Tibial nerve (tissue), 4 donors: ENCODE results near the gene NLRP14. TPM values are rescaled to one million over a fixed set of nuclear protein-coding genes. Genes with fewer than 3 reads are reported as not detected.
A peak's percentile ranks its signal among the peaks of the same experiment; 100 is the strongest.

Experiments used
- DNase-seq, 2 donors: peaks; one replicate each; pipeline ENCODE4 v3.0.0-alpha.2; 2019; ENCODE audit warnings: low spot score in 2 of 2
- H3K27ac ChIP-seq, 4 donors: fragments of 200-600 bp; sonication (generic) in 3 of 4; one replicate each; pipeline ENCODE4 v1.5.1; 2017 to 2019; ENCODE audit warnings: mild to moderate bottlenecking in 1 of 4
- H3K27me3 ChIP-seq, 2 donors: fragments of 200-600 bp; sonication (generic) in 1 of 2; one replicate each; pipeline versions ENCODE4 v1.5.1 to v1.6.0; 2017 to 2019
- H3K36me3 ChIP-seq, 3 donors: fragments of 200-600 bp; sonication (generic); one replicate each; pipeline ENCODE4 v1.5.1; 2018 to 2019
- H3K4me1 ChIP-seq, 4 donors: fragments of 200-600 bp; sonication (generic) in 3 of 4; one replicate each; pipeline ENCODE4 v1.5.1; 2017 to 2019
- H3K4me3 ChIP-seq, 4 donors: fragments of 200-600 bp; sonication (generic) in 3 of 4; one replicate each; pipeline ENCODE4 v1.5.1; 2017 to 2019; ENCODE audit warnings: mild to moderate bottlenecking in 1 of 4, moderate library complexity in 1 of 4
- H3K9me3 ChIP-seq, 4 donors: fragments of 200-600 bp; sonication (generic) in 3 of 4; one replicate each; pipeline ENCODE4 v1.5.1; 2017 to 2019
- EP300 ChIP-seq, 2 donors: sonication (generic); formaldehyde crosslinking; IDR thresholded peaks; one replicate each; pipeline ENCODE4 v1.6.1; 2017; ENCODE audit warnings: antibody characterized with exemption in 2 of 2, mild to moderate bottlenecking in 1 of 2
- POLR2A ChIP-seq, 2 donors: fragments of 450-650 bp; IDR thresholded peaks; one replicate each; pipeline ENCODE4 v1.6.1; 2017; ENCODE audit warnings: antibody characterized with exemption in 2 of 2, mild to moderate bottlenecking in 2 of 2, moderate library complexity in 2 of 2
- WGBS, 2 donors: methylation state at CpG; one replicate each; pipeline ENCODE4 v1.1.5; 2018; 5-methylcytosine and 5-hydroxymethylcytosine counted together
- total RNA-seq, 4 donors: library from RNA; depleted of rRNA; stranded (reverse); fragments of >200 nt; gene quantifications; one replicate each; pipeline ENCODE4 v1.1.0, GENCODE V29; 2016
- TF ChIP-seq, protein P1 (sequence below), 5 experiments: fragments of 200-600 bp in 3 of 5; fragments of 450-650 bp in 2 of 5; sonication (generic) in 3 of 5; IDR thresholded peaks; one replicate each; pipeline ENCODE4 v1.5.1; 2016 to 2019; ENCODE audit warnings: antibody characterized with exemption in 5 of 5, mild to moderate bottlenecking in 3 of 5, moderate library complexity in 2 of 5

Gene NLRP14, protein sequence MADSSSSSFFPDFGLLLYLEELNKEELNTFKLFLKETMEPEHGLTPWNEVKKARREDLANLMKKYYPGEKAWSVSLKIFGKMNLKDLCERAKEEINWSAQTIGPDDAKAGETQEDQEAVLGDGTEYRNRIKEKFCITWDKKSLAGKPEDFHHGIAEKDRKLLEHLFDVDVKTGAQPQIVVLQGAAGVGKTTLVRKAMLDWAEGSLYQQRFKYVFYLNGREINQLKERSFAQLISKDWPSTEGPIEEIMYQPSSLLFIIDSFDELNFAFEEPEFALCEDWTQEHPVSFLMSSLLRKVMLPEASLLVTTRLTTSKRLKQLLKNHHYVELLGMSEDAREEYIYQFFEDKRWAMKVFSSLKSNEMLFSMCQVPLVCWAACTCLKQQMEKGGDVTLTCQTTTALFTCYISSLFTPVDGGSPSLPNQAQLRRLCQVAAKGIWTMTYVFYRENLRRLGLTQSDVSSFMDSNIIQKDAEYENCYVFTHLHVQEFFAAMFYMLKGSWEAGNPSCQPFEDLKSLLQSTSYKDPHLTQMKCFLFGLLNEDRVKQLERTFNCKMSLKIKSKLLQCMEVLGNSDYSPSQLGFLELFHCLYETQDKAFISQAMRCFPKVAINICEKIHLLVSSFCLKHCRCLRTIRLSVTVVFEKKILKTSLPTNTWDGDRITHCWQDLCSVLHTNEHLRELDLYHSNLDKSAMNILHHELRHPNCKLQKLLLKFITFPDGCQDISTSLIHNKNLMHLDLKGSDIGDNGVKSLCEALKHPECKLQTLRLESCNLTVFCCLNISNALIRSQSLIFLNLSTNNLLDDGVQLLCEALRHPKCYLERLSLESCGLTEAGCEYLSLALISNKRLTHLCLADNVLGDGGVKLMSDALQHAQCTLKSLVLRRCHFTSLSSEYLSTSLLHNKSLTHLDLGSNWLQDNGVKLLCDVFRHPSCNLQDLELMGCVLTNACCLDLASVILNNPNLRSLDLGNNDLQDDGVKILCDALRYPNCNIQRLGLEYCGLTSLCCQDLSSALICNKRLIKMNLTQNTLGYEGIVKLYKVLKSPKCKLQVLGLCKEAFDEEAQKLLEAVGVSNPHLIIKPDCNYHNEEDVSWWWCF
- 1 to 10 TPM in 1 of 4 donors, under 1 TPM in 2, not detected in 1; 0.30 to 1.3 (median 0.59) TPM for total RNA-seq

DNA sequence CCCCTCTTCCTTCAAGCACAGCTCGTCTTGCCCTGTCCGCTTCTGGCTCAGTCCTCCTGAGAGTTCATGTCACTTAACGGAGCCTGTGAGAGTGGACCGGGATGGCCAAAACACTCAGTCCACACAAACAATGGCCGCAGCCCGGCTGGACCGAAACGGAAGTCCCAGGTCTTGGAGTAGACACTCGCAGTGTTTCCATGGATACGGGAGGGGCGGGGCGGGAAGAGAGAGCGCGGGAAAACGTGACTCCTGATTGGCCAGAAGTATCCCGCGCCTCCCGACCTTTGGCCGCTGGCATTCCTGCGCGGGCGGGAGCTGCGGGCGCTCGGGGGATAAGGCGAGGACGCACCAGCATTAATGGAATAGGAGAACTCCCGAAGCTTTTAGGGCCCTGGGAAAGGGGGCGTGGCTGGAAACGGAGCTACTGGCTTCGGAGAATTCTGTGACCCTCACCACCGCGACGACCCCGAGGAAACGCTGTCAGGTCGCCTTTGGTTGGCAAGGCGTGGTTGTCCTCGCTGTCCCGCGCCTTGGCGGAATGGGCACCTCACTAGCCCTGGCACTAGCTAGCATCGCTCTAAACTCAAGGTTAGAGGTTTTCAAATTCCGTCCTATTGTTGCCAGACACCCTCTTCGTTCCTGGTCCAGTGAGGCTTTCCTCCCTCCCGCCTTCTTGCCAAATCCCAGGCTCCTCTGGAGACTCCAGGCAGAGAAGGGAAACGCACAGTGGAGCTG, at the start of gene NLRP14, which contains the start of gene ZNF214:
Gene NLRP14, plus strand, starts transcription at position 297 of the 735 bp plus-strand sequence. CDS start 18,108 bp downstream, outside the sequence.
Gene ZNF214, minus strand, starts transcription at position 164 of the 735 bp plus-strand sequence. CDS start 17,511 bp downstream, outside the sequence.
- peaks cover 0 to 20% (median 11%) of the 10 kb centered on the region in 4 donors for H3K4me1 ChIP-seq
- WGBS, 2 donors: 1 to 2% methylated on average over 34 to 47 of the region's 47 CpGs
- H3K27me3 ChIP-seq: no peaks in the 10 kb centered on the region
- H3K27ac ChIP-seq: peak within 1 kb of the TSS; percentile 32 to 89 (median 82)
- no peaks in the 10 kb centered on the region for H3K9me3 ChIP-seq
- TF ChIP-seq POLR2A (IDR thresholded peaks at IDR 0.05) (no peak), EP300 (IDR thresholded peaks at IDR 0.05) (peak; percentile 10 to 66)
- DNase-seq: peak; percentile 95
- H3K36me3 ChIP-seq: no peaks in the 10 kb centered on the region
- peak within 1 kb of the TSS; percentile 40 to 78 (median 61) for H3K4me3 ChIP-seq

DNA sequence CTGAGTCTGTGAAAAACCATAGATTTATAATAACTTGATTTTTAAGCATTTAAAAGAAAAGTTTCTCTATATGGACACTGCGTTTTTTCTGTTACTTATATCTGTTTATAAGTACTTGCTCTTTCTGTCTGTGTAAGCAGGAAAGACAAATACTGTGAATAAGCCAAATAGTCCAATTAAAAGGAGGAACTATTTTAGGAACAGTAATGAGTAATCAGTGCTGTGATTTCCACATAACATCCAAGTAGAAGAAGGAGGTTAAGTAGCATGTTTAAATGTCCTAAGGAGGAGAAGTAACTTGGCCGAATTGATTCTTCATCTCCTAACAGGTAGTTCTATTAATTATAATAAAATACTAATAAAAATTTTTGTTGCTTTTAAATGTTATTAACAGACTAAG, 40.9 kb upstream of the NLRP14 start:
- Histone ChIP-seq H3K27ac (no peak overlapping the region), H3K4me1 (no peaks in the 10 kb centered on the region), H3K36me3 (no peaks in the 10 kb centered on the region), H3K4me3 (no peak overlapping the region), H3K9me3 (no peaks in the 10 kb centered on the region), H3K27me3 (no peaks in the 10 kb centered on the region)
- no peak for DNase-seq
- TF ChIP-seq POLR2A (IDR thresholded peaks at IDR 0.05): no peak
- TF ChIP-seq EP300 (IDR thresholded peaks at IDR 0.05): no peak
- TF ChIP-seq, protein P1, sequence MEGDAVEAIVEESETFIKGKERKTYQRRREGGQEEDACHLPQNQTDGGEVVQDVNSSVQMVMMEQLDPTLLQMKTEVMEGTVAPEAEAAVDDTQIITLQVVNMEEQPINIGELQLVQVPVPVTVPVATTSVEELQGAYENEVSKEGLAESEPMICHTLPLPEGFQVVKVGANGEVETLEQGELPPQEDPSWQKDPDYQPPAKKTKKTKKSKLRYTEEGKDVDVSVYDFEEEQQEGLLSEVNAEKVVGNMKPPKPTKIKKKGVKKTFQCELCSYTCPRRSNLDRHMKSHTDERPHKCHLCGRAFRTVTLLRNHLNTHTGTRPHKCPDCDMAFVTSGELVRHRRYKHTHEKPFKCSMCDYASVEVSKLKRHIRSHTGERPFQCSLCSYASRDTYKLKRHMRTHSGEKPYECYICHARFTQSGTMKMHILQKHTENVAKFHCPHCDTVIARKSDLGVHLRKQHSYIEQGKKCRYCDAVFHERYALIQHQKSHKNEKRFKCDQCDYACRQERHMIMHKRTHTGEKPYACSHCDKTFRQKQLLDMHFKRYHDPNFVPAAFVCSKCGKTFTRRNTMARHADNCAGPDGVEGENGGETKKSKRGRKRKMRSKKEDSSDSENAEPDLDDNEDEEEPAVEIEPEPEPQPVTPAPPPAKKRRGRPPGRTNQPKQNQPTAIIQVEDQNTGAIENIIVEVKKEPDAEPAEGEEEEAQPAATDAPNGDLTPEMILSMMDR (IDR thresholded peaks at IDR 0.05): no peak
- WGBS, 2 donors: 81 to 88% methylated on average over 2 of the region's 2 CpGs

DNA sequence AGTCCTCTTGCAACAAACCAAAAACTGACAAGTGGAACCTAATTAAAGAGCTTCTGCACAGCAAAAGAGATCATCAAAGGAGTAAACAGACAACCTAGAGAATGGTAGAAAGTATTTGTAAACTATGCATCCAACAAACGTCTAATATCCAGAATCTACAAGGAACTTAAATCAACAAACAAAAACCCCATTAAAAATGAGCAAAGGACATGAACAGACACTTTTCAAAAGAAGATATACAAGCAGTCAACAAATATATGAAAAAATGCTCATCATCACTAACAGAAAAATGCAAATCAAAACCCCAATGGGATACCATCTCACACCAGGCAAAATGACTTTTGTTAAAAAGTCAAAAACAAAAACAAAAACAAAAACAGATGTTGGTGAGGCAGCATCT, 33.8 kb upstream of the NLRP14 start:
- no peaks in the 10 kb centered on the region for H3K9me3 ChIP-seq
- 48 to 70% methylated on average over 1 of the region's 1 CpG for WGBS, 2 donors
- TF ChIP-seq EP300 (IDR thresholded peaks at IDR 0.05) (no peak), POLR2A (IDR thresholded peaks at IDR 0.05) (no peak)
- TF ChIP-seq, protein P1 (IDR thresholded peaks at IDR 0.05): no peak
- no peak for DNase-seq
- no peaks in the 10 kb centered on the region for H3K36me3 ChIP-seq
- H3K27ac ChIP-seq: no peak overlapping the region
- H3K4me1 ChIP-seq: no peaks in the 10 kb centered on the region
- no peak overlapping the region for H3K4me3 ChIP-seq
- no peaks in the 10 kb centered on the region for H3K27me3 ChIP-seq

DNA sequence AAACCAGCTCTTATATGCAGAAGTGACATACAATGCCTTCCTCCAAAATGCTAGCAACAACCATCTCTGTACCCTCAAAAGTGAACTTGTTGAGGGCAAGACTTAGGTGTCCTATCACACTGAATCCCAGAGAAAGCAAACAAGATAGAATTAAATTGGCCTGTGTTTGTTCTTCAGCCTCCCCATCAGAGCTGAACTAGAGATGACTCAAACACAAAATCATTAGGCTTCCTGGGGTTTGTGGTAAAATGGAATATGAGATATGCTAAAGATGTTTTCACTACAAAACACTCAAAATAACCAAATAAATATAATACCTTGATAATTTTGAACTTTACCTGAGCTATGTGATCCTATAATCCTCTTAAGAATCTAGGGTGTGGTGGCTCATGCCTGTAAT, 31.8 kb upstream of the NLRP14 start:
- TF ChIP-seq EP300 (IDR thresholded peaks at IDR 0.05) (no peak), POLR2A (IDR thresholded peaks at IDR 0.05) (no peak)
- TF ChIP-seq, protein P1 (IDR thresholded peaks at IDR 0.05): no peak
- Histone ChIP-seq H3K9me3 (no peaks in the 10 kb centered on the region), H3K4me1 (no peaks in the 10 kb centered on the region), H3K27me3 (no peaks in the 10 kb centered on the region), H3K36me3 (no peaks in the 10 kb centered on the region), H3K27ac (no peak overlapping the region), H3K4me3 (no peak overlapping the region)
- no peak for DNase-seq

DNA sequence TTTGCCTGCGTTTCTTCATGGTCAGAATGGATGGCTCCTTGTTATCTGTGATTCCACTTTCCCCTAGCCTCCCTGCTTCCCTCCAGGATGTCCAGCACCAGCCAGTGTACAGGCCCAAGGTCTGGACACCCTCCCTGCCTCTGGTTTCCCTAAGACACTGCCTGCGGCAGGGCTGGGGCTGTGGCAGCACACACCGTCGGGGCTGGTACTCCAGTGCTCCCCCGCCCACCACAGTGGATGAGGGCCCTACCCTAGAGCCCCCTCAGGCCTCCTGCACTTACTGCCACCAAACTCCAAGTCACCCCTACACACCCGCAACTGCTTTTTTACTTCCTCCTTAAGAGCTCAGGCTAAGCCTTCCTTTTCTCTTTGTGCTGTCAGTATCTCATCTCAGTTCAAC, 29.1 kb upstream of the NLRP14 start:
- Histone ChIP-seq H3K27ac (no peak overlapping the region), H3K4me1 (no peaks in the 10 kb centered on the region), H3K27me3 (no peaks in the 10 kb centered on the region), H3K4me3 (no peak overlapping the region), H3K9me3 (no peaks in the 10 kb centered on the region), H3K36me3 (no peaks in the 10 kb centered on the region)
- WGBS, 2 donors: 74 to 81% methylated on average over 6 of the region's 6 CpGs
- DNase-seq: no peak
- TF ChIP-seq POLR2A (IDR thresholded peaks at IDR 0.05) (no peak), EP300 (IDR thresholded peaks at IDR 0.05) (no peak)
- TF ChIP-seq, protein P1 (IDR thresholded peaks at IDR 0.05): no peak
